Stimulated activated CD8-positive, alpha-beta memory T cell treated with anti-CD3 and anti-CD28 coated beads, Interleukin-4, amount 100 ng/mL, for 1 hour (primary cell): Measurements from ENCODE around the gene TLE3.

Experiments used
- DNase-seq, 2 donors: peaks; one replicate each; pipeline ENCODE4 v3.0.0-alpha.2; 2020; ENCODE audit warnings: low read depth in 2 of 2, low spot score in 1 of 2

The TLE3 gene

DNA sequence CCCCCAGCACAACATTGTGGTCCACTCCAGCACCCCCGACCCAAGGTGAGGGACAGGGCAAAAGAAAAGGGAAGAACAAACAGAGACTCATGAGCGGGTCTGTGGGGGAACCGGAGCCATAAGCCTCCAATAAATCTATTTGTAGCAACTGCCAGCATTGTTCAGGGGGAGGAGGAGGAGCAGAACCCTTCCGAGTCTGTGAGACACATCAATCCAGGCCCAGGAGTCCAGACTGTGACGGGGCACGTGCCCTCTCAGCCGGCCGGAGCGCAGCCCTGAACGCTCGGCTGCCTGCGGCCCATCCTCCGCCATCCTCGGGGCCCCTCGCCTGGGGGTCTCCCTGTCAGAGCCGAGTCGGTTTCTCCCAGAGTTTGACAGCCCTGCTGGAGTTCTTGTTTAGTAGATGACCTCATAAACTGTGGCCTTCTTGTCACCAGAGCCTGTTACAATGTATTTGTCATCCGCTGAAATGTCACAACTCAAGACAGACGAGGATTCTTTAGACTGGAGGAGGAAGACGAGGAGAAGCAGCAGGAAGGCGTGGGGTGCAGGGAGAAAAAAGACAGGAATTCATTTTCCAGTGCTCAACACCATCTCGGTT, 47.9 kb downstream of the TLE3 start:
- DNase-seq: no peak

GRCh38 chr15:70048578-70049514, 48.9 kb downstream of the TLE3 start:
- DNase-seq: no peak

DNA sequence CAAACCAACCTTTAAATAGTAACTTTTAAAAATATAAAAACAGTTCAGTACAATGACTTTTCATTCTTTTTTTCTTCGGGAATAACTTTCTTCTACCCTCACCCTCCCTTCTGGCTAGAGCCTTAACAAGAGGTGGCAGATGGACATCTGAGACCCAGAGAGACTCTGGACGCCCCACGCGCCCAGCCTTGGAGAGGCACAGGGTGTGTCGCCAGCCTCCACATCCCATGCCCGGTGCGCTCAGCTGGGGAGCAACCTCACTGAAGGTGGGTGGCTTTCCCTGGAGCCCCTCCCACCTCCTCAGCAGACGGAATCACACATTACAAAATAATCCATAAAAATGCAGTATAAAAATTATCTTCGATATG, 49.5 kb downstream of the TLE3 start:
- no peak for DNase-seq

GRCh38 chr15:70047386-70048197, 50.1 kb downstream of the TLE3 start:
- DNase-seq: no peak

DNA sequence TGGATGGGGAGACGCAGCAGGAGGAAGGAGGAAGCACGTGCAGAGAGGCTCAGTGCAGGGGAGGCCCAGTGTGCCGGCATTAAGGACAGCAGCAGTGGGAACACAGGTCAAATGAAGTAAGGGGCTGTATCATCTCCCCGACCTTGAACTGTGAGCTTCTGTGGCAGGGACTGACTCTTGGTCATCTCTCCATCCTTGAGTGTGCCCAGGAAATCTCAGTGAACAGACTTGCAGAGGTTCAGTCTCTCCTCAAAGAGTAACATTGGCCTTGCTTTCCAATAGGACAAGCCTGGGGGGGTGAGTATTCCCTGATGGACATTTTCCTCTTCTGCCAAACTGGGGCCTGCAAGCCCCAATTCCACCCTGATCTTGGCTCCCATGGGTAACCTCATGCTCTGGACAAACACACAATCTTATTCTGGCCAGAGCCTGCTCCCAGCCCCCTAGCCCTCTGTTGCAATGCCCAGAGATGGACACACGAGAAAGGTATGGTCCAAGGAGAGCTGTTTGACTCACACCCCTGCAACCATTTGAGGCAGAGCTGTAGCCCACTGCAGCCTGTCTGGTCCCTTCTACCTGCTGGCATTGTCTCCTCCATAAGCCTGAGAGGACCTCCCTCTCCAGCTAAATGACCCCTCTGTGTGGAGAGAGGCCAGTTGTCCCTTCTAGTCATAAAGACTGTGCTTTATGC, 50.9 kb downstream of the TLE3 start:
- no peak for DNase-seq

DNA sequence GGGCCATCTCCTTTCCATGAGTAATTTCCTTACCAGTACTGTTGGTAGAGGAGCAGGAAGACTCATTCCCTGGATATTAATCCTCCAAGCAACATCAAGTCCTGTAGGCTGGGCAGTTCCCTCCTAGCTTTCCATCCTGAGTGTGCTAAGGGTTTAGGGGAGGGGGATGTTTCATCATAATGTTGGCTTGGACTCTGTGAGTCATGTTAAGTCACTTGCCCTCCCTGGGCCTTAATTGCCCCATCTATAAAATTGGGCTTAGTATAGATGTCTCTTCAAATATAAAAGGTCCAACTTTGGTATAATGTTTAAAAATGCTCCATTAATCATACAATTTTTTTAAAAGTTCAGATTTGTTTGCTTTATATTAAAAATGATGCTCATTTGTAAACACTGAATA, 52.7 kb downstream of the TLE3 start:
- DNase-seq: no peak

GRCh38 chr15:70044168-70044567, 53.5 kb downstream of the TLE3 start:
- DNase-seq: no peak

DNA sequence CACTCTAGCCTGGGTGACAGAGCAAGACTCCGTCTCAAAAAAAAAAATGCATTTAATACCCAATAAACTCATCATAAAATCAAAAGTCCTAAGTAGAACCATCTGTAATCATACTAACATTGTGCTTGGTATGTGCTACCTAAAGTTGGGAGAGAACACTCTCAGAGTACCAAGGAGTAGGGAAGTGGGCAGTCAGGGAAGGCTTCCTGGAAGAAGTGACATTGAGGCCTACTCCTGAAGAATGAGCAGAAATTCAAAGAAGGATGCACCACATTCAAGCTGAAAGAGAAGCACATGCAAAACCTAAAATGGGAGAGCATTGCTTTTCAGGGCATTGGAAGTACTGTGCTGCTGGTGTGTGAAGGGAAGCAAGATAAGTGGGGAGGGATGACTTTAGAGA, 54.1 kb downstream of the TLE3 start:
- DNase-seq: no peak

GRCh38 chr15:70042553-70043214, 55.0 kb downstream of the TLE3 start:
- no peak for DNase-seq

GRCh38 chr15:70039917-70040316, 57.8 kb downstream of the TLE3 start:
- DNase-seq: no peak

GRCh38 chr15:70038730-70039392, 58.9 kb downstream of the TLE3 start:
- DNase-seq: no peak

- DNase-seq: no peak
Observed at GRCh38 chr15:70037292-70037640, 60.5 kb downstream of the TLE3 start.

- DNase-seq: no peak
Observed at GRCh38 chr15:70036585-70037291, 61.0 kb downstream of the TLE3 start.

- DNase-seq: no peak
Observed at GRCh38 chr15:70035719-70036077, 62.0 kb downstream of the TLE3 start.

GRCh38 chr15:70035051-70035718, 62.5 kb downstream of the TLE3 start:
- DNase-seq: no peak

GRCh38 chr15:70034596-70034995, 63.1 kb downstream of the TLE3 start:
- no peak for DNase-seq

DNA sequence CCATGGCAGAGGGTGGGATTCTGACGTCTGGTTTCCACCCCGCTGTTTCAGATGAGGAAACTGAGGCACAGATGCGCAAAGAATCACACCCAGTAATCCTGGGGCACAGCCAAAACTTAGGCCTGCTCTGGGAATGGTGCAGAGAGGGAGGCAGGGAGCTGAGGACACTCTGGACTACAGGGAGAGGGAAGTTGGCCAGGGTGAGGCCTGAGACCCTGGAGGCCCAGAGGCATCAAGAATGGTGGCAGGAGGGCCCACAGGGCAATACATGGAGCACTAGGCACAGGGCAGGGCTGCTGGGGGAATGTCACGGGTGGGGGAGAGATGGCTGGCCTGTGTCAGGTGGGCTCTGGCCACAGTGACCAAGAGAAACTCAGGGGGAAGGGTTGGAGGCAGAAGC, 63.6 kb downstream of the TLE3 start:
- no peak for DNase-seq

GRCh38 chr15:70033529-70034140, 64.1 kb downstream of the TLE3 start:
- no peak for DNase-seq

DNA sequence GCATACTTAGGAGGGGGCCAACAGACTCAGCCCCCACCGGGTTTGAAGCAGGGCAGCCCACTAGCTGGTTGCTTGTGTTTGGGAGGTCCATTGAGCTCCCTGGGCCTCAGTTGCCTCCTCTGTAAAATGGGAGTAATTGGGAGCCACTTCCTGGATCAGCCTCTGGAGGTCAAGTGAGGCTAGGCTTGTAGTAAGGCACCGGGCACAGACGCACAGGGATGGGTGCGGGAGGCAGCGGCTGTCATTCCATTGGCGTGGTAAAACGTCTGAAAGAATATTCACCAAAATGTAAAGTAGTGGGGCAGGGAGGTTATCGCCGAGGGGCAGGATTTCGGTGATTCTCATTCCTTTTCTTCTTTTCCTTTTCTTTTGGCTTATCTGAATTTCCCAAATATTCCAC, 64.6 kb downstream of the TLE3 start:
- no peak for DNase-seq
